ENCODE measurements around the gene TMEM207.

The TMEM207 gene

DNA sequence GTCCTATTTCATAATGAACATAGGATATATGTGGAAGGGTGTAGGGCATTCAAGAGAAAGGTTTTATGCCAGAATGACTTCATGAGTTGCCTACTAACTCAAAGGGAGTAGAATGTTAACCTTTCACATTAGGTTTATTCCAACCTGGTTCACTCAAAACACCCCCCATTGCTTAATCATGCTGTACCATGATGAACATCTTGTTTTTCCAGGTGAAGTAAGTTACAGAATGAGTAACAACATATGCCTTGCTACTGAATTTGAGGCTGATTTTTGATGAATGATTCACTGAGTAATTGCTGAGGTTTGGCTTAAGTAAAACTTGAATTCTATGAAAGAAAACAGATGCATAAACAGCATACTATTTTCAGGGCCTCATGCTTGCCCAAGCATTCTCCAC lies 67.6 kb downstream of the TMEM207 start:
- DNase-seq = no peak

DNA sequence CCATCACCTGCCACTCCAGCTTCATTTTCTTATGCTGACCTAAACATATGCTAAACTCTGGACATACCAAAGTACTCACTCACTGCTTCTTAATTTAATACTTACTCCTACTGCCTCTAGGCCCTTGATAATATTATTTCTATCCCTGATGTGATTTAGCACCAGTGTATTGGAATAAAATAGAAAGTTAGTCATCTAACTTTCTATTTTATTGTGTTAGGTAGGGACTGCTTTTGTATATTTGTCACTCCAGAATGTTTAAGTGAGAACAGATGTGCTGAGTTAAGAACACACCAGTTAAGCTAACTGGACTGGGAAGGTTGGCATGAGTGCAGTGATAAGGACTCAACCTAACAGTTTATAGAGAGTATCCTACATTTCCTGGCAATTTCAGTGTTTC lies 68.3 kb downstream of the TMEM207 start:
- DNase-seq = no peak

DNA sequence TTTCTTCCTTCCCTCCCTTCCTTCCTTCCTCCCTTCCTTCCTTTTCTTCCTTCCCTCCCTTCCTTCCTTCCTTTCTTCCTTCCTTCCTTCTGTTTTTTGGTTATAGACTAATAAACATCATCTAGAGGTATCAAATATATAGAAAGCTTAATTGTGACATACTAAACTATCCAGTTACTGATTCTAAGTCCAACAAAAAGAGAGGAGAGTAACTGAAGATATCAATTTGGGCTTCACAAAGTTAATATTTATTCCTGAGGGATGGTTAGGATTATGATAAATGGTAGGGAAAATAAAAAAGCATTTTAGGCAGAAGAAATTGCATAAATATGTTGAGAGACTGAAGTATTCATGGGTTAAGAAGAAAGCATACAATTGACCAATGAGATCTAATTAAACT lies 69.5 kb downstream of the TMEM207 start:
- DNase-seq = no peak
